ENCODE results near the gene CBX4.

GRCh38 chr17:79841369-79842135 is 2.3 kb upstream of the CBX4 start:
- TF ChIP-seq JUNB (IDR thresholded peaks at IDR 0.05; ENCODE audit: unreplicated experiment) (no peak), CTCF (conservative IDR thresholded peaks at IDR 0.05; ENCODE audit: low read depth in 2 of 2) (no peak), REST (IDR thresholded peaks at IDR 0.05; ENCODE audit: unreplicated experiment) (no peak)

Measured in GM23338 (cell line).